IPS-NIHi7 (cell line): ENCODE results near the gene B4GALT6.
"Not testable (repeated sequence)": the region's sequence is repeated elsewhere in the genome, so short reads cannot be mapped to it uniquely, and the experiment has no call there.

Source experiments
- DNase-seq: peaks from one replicate; pipeline ENCODE4 v3.0.0; 2012; ENCODE audit warnings: mixed read lengths; ENCODE audit errors: extremely low spot score

The B4GALT6 gene, protein sequence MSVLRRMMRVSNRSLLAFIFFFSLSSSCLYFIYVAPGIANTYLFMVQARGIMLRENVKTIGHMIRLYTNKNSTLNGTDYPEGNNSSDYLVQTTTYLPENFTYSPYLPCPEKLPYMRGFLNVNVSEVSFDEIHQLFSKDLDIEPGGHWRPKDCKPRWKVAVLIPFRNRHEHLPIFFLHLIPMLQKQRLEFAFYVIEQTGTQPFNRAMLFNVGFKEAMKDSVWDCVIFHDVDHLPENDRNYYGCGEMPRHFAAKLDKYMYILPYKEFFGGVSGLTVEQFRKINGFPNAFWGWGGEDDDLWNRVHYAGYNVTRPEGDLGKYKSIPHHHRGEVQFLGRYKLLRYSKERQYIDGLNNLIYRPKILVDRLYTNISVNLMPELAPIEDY

GRCh38 chr18:31684279-31685096, at the start of gene B4GALT6:
Gene B4GALT6 (minus strand): TSS chr18:31684581. CDS start chr18:31684426, 155 bp downstream.
- DNase-seq: peak; percentile 83

- peak; percentile 24 for DNase-seq
Observed at GRCh38 chr18:31731628-31732027, 47.2 kb upstream of the B4GALT6 start.

GRCh38 chr18:31729196-31729595, 44.8 kb upstream of the B4GALT6 start:
- not testable (repeated sequence) for DNase-seq

GRCh38 chr18:31723990-31724711, 39.8 kb upstream of the B4GALT6 start:
- no peak for DNase-seq

GRCh38 chr18:31723639-31723989, 39.2 kb upstream of the B4GALT6 start:
- no peak for DNase-seq

- peak; percentile 84 for DNase-seq
Observed at GRCh38 chr18:31722369-31722957, 38.1 kb upstream of the B4GALT6 start.

DNA sequence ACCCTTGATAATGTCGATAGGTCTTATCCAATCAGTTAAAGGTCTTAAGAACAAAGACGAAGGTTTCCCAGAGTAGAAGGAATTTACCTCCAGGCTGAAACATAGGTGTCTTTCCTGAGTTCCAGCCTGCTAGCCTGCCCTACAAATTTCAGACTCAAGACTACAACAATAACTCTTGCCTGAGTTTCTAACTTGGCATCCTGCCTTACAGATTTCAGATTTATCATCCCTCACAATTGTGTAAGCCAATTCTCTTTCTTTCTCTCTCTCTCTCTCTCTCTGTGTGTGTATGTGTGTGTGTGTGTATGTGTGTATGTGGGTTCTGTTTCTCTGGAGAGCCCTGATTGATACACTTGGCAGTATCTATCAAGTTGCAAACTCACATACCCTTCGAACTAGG, 37.2 kb upstream of the B4GALT6 start:
- DNase-seq: no peak

DNA sequence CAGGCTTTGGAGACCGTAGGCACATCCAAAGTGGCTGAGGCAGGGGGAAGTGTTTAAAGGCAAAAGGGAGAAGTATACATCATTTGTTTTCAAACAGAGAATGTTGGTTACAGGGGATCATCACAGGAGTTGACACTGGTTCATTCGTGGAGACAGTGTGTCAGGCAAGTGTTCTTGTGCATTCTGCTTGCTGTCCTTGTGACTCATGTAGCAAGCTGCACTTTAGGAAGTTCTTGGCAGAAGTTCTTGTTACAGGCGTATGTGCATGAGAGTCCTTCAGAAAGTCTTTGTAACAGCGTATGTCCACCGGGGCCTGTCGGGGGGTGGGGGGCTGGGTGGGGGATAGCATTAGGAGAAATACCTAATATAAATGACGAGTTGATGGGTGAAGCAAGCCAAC, 36.5 kb upstream of the B4GALT6 start:
- no peak for DNase-seq

DNA sequence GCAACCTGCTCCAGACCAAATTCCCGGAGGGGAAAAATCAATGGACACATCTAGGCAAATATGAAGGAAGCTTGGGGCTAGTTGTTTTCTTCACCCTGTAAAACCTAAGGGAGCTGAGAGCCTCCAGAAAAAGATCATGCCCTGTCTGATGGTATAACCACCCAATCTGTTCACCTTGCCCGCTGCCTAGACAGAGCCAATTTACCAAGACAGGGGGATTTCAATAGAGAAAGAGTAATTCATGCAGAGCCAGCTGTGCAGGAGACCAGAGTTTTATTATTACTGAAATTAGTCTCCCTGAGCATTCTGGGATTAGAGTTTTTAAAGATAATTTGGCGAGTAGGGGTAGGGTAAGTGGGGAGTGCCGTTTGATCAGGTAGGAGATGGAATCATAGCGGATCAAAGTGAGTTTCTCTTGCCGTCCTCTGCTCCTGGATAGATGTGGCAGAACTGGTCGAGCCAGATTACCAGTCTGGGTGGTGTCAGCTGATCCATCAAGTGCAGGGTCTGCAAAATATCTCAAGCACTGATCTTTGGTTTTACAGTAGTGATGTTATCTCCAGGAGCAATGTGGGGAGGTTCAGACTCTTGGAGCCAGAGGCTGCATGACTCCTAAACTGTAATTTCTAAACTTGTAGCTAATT, 35.1 kb upstream of the B4GALT6 start:
- DNase-seq: no peak

GRCh38 chr18:31718386-31718785, 34.0 kb upstream of the B4GALT6 start:
- DNase-seq: no peak

GRCh38 chr18:31716362-31716761, 32.0 kb upstream of the B4GALT6 start:
- DNase-seq: no peak

DNA sequence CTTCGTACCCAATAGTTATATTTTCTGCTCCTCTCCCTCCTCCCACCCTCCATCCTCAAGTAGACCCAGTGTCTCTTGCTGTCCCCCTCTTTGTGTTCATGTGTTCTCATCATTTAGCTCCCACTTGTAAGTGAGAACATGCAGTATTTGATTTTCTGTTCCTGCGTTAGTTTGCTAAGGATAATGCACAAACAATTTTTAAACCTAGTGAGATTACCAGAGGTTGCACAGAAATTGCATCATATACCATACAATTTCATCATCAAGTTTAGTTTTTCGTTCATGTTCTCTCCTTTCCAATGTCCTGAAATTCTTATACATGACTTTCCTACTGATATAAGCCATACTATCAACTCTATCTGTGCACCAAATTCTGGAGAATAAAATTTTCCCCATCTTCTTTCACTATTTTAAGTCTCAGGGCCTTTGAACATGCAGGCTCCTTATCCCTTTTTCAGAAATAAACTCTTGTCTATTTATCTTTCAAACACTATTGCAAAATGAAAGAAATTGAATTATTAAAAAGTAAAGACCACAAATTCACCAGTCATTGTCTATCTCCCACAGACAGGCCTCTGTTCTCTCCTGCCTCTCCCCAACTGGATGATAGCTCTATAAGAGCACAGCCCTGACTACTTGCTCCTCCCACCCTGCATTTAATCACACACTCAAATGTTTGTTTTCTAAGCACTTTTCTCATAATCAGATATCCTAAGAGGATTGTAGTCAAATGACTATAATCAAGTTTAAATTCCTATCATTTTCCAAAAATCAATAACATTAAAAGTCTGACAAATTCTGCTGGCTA, 27.2 kb upstream of the B4GALT6 start:
- DNase-seq: no peak

DNA sequence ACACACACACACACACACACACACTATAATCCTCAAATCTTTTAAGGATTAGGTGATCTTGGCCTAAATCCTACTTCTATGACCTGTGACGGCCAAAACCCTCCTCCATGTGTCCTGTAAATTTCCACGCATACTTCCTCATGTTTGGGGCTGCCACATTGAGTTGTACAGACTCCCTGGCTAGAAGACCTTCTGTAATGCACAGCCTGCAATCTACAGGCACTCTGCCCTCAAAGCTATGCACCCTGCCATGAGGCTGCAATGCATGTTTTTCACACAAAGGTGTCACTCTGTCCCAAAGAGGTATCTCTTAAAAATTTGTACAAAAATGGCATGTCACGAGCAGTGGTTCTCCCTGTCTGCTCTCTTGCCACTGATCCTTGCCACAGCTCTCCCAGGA, 26.4 kb upstream of the B4GALT6 start:
- DNase-seq: no peak

DNA sequence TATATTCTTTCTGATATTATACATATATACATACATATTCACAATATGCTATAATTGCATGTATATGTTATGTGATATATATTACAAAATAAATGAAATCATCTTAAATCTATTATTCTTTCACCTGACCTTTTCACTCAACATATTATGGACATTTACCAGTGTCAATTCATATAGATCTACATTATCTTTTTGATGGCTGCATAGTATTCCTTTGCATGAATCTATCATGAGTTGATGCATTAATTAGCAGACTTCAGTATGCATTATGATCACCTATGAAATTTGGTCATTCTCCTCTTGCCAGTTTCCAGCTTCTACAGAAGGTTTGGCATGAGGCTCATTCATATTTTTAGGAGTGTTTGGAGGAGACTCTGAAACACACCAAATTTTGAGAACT, 23.4 kb upstream of the B4GALT6 start:
- DNase-seq: no peak

DNA sequence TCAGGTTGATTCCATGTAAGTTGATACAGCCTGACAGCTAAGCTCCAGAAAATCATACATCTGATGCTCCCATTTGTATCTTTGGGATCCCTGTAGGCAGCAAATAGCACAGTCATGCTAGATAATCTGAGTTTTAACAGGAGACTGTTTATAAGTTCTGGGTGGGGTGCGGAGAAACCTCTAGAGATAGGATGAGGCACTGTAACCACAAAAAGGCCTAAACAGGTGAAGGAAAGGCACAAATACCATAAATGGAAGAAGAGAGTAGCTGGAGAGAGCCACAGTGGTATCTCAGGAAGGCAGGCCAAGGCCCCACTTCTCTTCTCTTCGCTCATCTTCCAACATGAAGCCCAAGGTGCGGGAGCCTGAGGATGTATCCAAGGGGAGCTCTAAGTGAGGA, 18.1 kb upstream of the B4GALT6 start:
- DNase-seq: no peak

GRCh38 chr18:31701744-31702143, 17.4 kb upstream of the B4GALT6 start:
- DNase-seq: no peak

DNA sequence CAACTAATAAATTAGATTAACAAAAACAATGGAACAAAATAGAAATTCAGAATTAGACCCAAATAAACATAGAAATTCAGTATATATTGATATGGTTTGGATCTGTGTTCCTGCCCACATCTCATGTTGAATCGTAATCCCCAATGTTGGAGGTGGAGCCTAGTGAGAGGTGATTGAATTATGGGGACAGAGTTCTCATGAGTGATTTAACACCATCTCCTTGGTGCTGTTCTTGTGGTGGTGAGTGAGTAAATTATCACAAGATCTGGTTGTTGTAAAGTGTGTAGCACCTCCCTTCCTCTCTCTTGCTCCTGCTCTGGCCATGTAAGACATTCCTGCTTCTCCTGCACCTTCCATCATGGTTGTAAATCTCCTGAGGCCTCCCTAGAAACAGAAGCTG, 16.6 kb upstream of the B4GALT6 start:
- no peak for DNase-seq

DNA sequence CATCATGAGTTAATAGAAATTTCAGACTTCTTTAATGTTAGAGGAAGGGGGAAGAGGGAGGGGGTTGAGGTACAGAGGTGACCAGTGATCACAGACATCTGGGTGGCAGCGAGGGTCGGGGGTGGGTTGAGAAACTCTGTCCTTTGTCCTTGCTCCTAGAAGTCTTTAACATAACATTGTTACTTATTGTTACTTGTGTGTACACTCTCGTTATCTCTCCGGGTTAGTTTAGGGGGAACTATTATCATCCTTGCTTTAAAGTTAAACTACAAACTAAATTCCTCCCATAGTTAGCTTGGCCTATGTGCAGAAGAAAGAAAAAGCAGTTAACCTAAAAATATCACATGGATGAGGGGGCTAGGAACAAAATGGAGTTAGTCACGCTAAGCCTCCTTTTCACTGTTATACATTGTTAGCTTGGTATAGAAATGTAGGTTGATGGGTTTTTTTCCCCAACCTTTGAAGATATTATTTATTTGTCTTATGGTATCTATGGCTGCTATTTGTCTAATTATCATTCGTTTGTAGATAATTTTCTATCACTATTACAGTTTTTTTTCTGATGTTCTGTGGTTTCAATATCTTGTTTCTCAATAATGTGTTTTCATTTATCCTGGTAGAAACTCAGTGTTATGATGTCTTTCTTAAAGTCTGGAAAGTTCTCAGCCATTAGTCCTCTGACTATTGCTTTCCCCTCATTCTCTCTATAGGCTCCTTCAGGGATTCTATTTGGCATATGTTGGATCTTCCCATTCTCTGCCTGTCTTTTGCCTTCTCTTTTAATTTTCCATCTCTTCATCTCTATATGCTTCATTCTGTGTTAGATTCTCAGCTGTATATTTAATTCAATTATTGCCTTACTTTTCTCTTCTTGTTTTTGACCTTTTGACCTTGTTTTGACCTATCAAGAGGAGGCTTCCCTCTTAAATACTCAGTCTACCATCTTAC, 13.2 kb upstream of the B4GALT6 start:
- no peak for DNase-seq

- no peak for DNase-seq
Observed at GRCh38 chr18:31695989-31696388, 11.6 kb upstream of the B4GALT6 start.

- DNase-seq: no peak
Observed at GRCh38 chr18:31694297-31694696, 9.9 kb upstream of the B4GALT6 start.
